Dermis blood vessel endothelial cell (primary cell): ENCODE results near the gene KATNA1. TPM values are rescaled to one million over a fixed set of nuclear protein-coding genes. Genes with fewer than 3 reads are reported as not detected.

Experiments
- total RNA-seq: library from RNA; depleted of rRNA; stranded (reverse); fragments of >200 nt; gene quantifications from 2 replicates; pipeline ENCODE4 v1.2.3, GENCODE V29; 2014

Gene KATNA1
- total RNA-seq, 1 donor from 2014 or later, result 20.3 TPM

Other genes starting within 250 kb of the KATNA1 start
- 1.0 and 1.3 TPM in 2 replicates for gene SUMO4, start 248.5 kb downstream of the KATNA1 start, total RNA-seq
- 0.17 and 0.23 TPM in 2 replicates for gene ZC3H12D, start 163.7 kb downstream of the KATNA1 start, total RNA-seq
- 30.3 and 42.0 TPM in 2 replicates for gene PPIL4, start 102.7 kb downstream of the KATNA1 start, total RNA-seq
- 54.2 and 57.5 TPM in 2 replicates for gene GINM1, start 82.3 kb downstream of the KATNA1 start, total RNA-seq
- gene LATS1, start 69.4 kb upstream of the KATNA1 start, total RNA-seq, result 9.9 and 13.1 TPM in 2 replicates
- 29.3 and 31.0 TPM in 2 replicates for gene NUP43, start 97.8 kb upstream of the KATNA1 start, total RNA-seq
- 132 and 137 TPM in 2 replicates for gene PCMT1, start 101.0 kb upstream of the KATNA1 start, total RNA-seq
- gene LRP11, start 215.6 kb upstream of the KATNA1 start, total RNA-seq, result 13.3 and 37.6 TPM in 2 replicates
- gene RAET1E, start 249.4 kb upstream of the KATNA1 start, total RNA-seq, result 0.09 TPM in 1 of 2 replicates, not detected in the other